Measurements from ENCODE around the gene EARS2. TPM values are rescaled to one million over a fixed set of nuclear protein-coding genes. Genes with fewer than 3 reads are reported as not detected.

The EARS2 gene
- total RNA-seq, 1 donor from 2014 or later: 19.7 TPM

- Histone ChIP-seq H3K27me3 (no peaks in the 10 kb centered on the region), H3K4me1 (no peaks in the 10 kb centered on the region), H3K79me2 (ENCODE audit: low read depth) (no peaks in the 10 kb centered on the region), H3K36me3 (no peaks in the 10 kb centered on the region), H3K4me3 (no peak overlapping the region), H3K4me2 (no peak overlapping the region), H3K9ac (no peak overlapping the region), H4K20me1 (ENCODE audit: low read depth) (peaks cover 33% of the 10 kb centered on the region), H3K27ac (no peak overlapping the region), H2AFZ (replicated peaks) (no peak overlapping the region), H3K9me3 (ENCODE audit: low read depth) (no peaks in the 10 kb centered on the region), H3F3A (ENCODE audit: low read depth) (no peaks in the 10 kb centered on the region)
- no peak for DNase-seq (ENCODE audit: low spot score)
- Mint-ChIP-seq H3K27ac (no peak overlapping the region), H3K36me3 (peaks cover 36% of the 10 kb centered on the region), H3K4me1 (no peaks in the 10 kb centered on the region), H3K9me3 (no peaks in the 10 kb centered on the region), H3K4me3 (no peak overlapping the region), H3K27me3 (ENCODE audit: insufficient read depth, low read depth) (no peaks in the 10 kb centered on the region)
- TF ChIP-seq EZH2 (IDR thresholded peaks at IDR 0.05) (no peak), CTCF (IDR thresholded peaks at IDR 0.05) (no peak), EZH2phosphoT487 (IDR thresholded peaks at IDR 0.05) (no peak)
These were observed 76.9 kb downstream of the EARS2 start for GRCh38 chr16:23480257-23480656.

- H3K9me3 Mint-ChIP-seq: no peaks in the 10 kb centered on the region
- no peak overlapping the region for H3K4me2 ChIP-seq
- H3K4me3 ChIP-seq: no peak overlapping the region
- no peaks in the 10 kb centered on the region for H3F3A ChIP-seq (ENCODE audit: low read depth)
- no peak overlapping the region for H2AFZ ChIP-seq (replicated peaks)
- no peaks in the 10 kb centered on the region for H3K36me3 ChIP-seq
- TF ChIP-seq EZH2phosphoT487 (IDR thresholded peaks at IDR 0.05) (no peak), EZH2 (IDR thresholded peaks at IDR 0.05) (no peak), CTCF (IDR thresholded peaks at IDR 0.05) (no peak)
- no peaks in the 10 kb centered on the region for H3K27me3 Mint-ChIP-seq (ENCODE audit: insufficient read depth, low read depth)
- DNase-seq (ENCODE audit: low spot score): no peak
- no peaks in the 10 kb centered on the region for H3K79me2 ChIP-seq (ENCODE audit: low read depth)
- no peaks in the 10 kb centered on the region for H3K4me1 Mint-ChIP-seq
- H3K27me3 ChIP-seq: no peaks in the 10 kb centered on the region
- H3K9me3 ChIP-seq (ENCODE audit: low read depth): no peaks in the 10 kb centered on the region
- no peak overlapping the region for H3K27ac ChIP-seq
- H3K4me3 Mint-ChIP-seq: no peak overlapping the region
- no peak overlapping the region for H3K9ac ChIP-seq
- H4K20me1 ChIP-seq (ENCODE audit: low read depth): peaks cover 25% of the 10 kb centered on the region
- no peak overlapping the region for H3K27ac Mint-ChIP-seq
- no peaks in the 10 kb centered on the region for H3K4me1 ChIP-seq
- H3K36me3 Mint-ChIP-seq: peaks cover 26% of the 10 kb centered on the region
These were observed 78.0 kb downstream of the EARS2 start for GRCh38 chr16:23479138-23479537.

- no peaks in the 10 kb centered on the region for H3F3A ChIP-seq (ENCODE audit: low read depth)
- no peak overlapping the region for H3K4me3 Mint-ChIP-seq
- H3K27ac ChIP-seq: no peak overlapping the region
- no peaks in the 10 kb centered on the region for H3K79me2 ChIP-seq (ENCODE audit: low read depth)
- H2AFZ ChIP-seq (replicated peaks): no peak overlapping the region
- H3K36me3 ChIP-seq: no peaks in the 10 kb centered on the region
- no peaks in the 10 kb centered on the region for H3K4me1 ChIP-seq
- H3K4me3 ChIP-seq: no peak overlapping the region
- no peaks in the 10 kb centered on the region for H3K27me3 Mint-ChIP-seq (ENCODE audit: insufficient read depth, low read depth)
- no peaks in the 10 kb centered on the region for H3K4me1 Mint-ChIP-seq
- peaks cover 30% of the 10 kb centered on the region for H3K36me3 Mint-ChIP-seq
- no peak overlapping the region for H3K9ac ChIP-seq
- no peak for DNase-seq (ENCODE audit: low spot score)
- peaks cover 25% of the 10 kb centered on the region for H4K20me1 ChIP-seq (ENCODE audit: low read depth)
- H3K27ac Mint-ChIP-seq: no peak overlapping the region
- H3K4me2 ChIP-seq: no peak overlapping the region
- no peaks in the 10 kb centered on the region for H3K9me3 Mint-ChIP-seq
- H3K9me3 ChIP-seq (ENCODE audit: low read depth): no peaks in the 10 kb centered on the region
- no peaks in the 10 kb centered on the region for H3K27me3 ChIP-seq
- TF ChIP-seq EZH2phosphoT487 (IDR thresholded peaks at IDR 0.05) (no peak), CTCF (IDR thresholded peaks at IDR 0.05) (no peak), EZH2 (IDR thresholded peaks at IDR 0.05) (no peak)
These were observed 78.6 kb downstream of the EARS2 start for GRCh38 chr16:23478566-23478965.
